Lower leg skin (tissue), 4 donors: ENCODE data around the gene HOXD9. TPM values are rescaled to one million over a fixed set of nuclear protein-coding genes. Genes with fewer than 3 reads are reported as not detected.

Source experiments
- DNase-seq, 2 donors: peaks; one replicate each; pipeline ENCODE4 v3.0.0-alpha.2; 2019; ENCODE audit warnings: low spot score in 2 of 2
- H3K4me3 ChIP-seq: fragments of 200-600 bp; sonication (generic); 2 replicates; pipeline ENCODE4 v1.5.1; 2017; ENCODE audit warnings: mild to moderate bottlenecking, low read depth; ENCODE audit not compliant: poor library complexity, severe bottlenecking
- CTCF ChIP-seq, 3 donors: fragments of 450-650 bp; IDR thresholded peaks; one replicate each; pipeline ENCODE4 v1.5.1; 2016; ENCODE audit warnings: antibody characterized with exemption in 3 of 3, mild to moderate bottlenecking in 3 of 3, moderate library complexity in 2 of 3
- POLR2A ChIP-seq, 2 donors: fragments of 450-650 bp; IDR thresholded peaks; one replicate each; pipeline ENCODE4 v1.6.1; 2016 to 2017; ENCODE audit warnings: antibody characterized with exemption in 2 of 2, mild to moderate bottlenecking in 1 of 2, moderate library complexity in 1 of 2
- WGBS, 2 donors: methylation state at CpG; one replicate each; pipeline ENCODE4 v1.1.5; 2018; 5-methylcytosine and 5-hydroxymethylcytosine counted together
- intact Hi-C: fragments of 100-400 bp; cut with DNase I; formaldehyde crosslinking; loops from one replicate; pipeline ENCODE4 v1.15.0; 2023; ENCODE audit warnings: low total_unique reads
- total RNA-seq, 4 donors: library from RNA; depleted of rRNA; stranded (reverse); fragments of >200 nt; gene quantifications; one replicate each; pipeline ENCODE4 v1.1.0, GENCODE V29; 2016

Gene HOXD9
- total RNA-seq, 4 donors from 2014 or later = 0.89 to 5.3 (median 2.1) TPM

GRCh38 chr2:176109946-176110345 is 12.6 kb upstream of the HOXD9 start:
- intact Hi-C loops = loop anchor here (5.0 kb wide), 1 partner anchor 1287 kb away; no protein-coding TSS in a partner anchor
- no peak overlapping the region for H3K4me3 ChIP-seq
- DNase-seq = peak in 1 of 2 donors; percentile 70
- TF ChIP-seq CTCF (IDR thresholded peaks at IDR 0.05) = no peak
- no peak for TF ChIP-seq POLR2A (IDR thresholded peaks at IDR 0.05)
- 44 to 54% methylated on average over 4 of the region's 4 CpGs for WGBS, 2 donors

DNA sequence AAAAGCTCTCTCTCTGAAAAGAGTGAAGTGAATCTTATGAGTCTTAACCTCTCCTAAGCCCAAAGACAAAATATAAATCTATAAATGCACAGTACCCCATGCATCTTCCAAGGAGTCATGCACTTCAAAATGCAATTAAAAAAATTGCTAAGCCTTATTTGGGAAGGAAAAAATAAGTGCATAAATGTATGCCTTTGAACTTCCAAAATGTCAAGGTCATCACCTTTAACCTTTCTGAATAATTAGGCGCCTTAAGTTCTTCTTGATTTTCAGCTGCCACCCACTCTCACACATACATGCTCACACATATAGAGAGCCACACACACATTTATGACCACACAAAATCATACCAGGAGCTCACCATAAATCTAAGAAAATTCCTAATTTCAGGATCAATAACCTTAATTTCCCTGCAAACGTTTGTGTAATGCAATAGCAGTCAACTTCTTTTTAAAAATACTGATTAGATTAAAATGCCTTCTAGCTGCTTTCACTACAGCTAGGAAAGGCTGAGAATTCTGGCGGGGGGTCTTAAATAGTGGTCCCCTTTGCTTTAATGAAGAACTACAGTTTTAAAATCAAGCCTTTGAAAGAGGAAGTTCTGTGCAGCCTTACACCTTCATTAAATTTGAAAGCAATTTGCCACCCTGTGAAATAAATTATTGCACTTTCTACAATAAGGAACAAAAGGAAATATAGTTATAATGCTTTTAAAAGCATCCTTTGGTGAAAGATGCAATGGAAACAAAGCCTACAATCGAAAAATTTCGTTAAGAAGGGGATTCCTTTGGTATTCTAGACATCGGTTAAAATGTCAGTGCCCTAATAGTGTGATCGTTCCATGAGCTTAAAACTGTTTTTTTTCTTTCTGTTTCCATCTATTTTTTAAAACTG is 11.9 kb upstream of the HOXD9 start:
- no peak for DNase-seq
- WGBS, 2 donors = 35 to 37% methylated on average over 7 of the region's 7 CpGs
- no peak overlapping the region for H3K4me3 ChIP-seq
- intact Hi-C loops = no loop called here
- no peak for TF ChIP-seq CTCF (IDR thresholded peaks at IDR 0.05)
- no peak for TF ChIP-seq POLR2A (IDR thresholded peaks at IDR 0.05)

- 4 to 6% methylated on average over 16 of the region's 16 CpGs for WGBS, 2 donors
- H3K4me3 ChIP-seq = no peak overlapping the region
- peak in 1 of 2 donors; percentile 90 for DNase-seq
Observed at GRCh38 chr2:176111309-176111663, 11.2 kb upstream of the HOXD9 start.

GRCh38 chr2:176111846-176112374 is 10.6 kb upstream of the HOXD9 start:
- no peak for TF ChIP-seq CTCF (IDR thresholded peaks at IDR 0.05)
- TF ChIP-seq POLR2A (IDR thresholded peaks at IDR 0.05) = no peak
- WGBS, 2 donors = 24 to 28% methylated on average over 28 to 29 of the region's 29 CpGs
- intact Hi-C loops = no loop called here
- DNase-seq = peak in 1 of 2 donors; percentile 76
- H3K4me3 ChIP-seq = no peak overlapping the region

More at GRCh38 chr2:176111309-176111663, 11.2 kb upstream of the HOXD9 start:
- TF ChIP-seq POLR2A (IDR thresholded peaks at IDR 0.05) = no peak
- no peak for TF ChIP-seq CTCF (IDR thresholded peaks at IDR 0.05)
- intact Hi-C loops = no loop called here

- TF ChIP-seq CTCF (IDR thresholded peaks at IDR 0.05) (no peak), POLR2A (IDR thresholded peaks at IDR 0.05) (no peak)
- no peak overlapping the region for H3K4me3 ChIP-seq
- peak in 1 of 2 donors; percentile 78 for DNase-seq
- WGBS, 2 donors = 35 to 40% methylated on average over 27 to 38 of the region's 40 CpGs
- intact Hi-C loops = no loop called here
Observed at GRCh38 chr2:176112375-176113302, 9.9 kb upstream of the HOXD9 start.
